Kasumi-1 (cell line): ENCODE results near the gene C11orf58.
A peak's percentile ranks its signal among the peaks of the same experiment; 100 is the strongest.

Source experiments
- DNase-seq, 2 experiments: peaks; one replicate each; lab custom pipeline; 2025; lab: John Stamatoyannopoulos, UW

C11orf58 gene

GRCh38 chr11:16784666-16785065 is 46.2 kb downstream of the C11orf58 start:
- no peak for DNase-seq

- DNase-seq: peak; percentile 83
These were observed 47.2 kb downstream of the C11orf58 start for GRCh38 chr11:16785520-16786128.

- no peak for DNase-seq
These were observed 47.7 kb downstream of the C11orf58 start for GRCh38 chr11:16786131-16786530.

- no peak for DNase-seq
These were observed 48.7 kb downstream of the C11orf58 start for GRCh38 chr11:16787035-16787742.

GRCh38 chr11:16788141-16789062 is 50.0 kb downstream of the C11orf58 start:
- DNase-seq: peak; percentile 57 to 62

- no peak for DNase-seq
These were observed 50.6 kb downstream of the C11orf58 start for GRCh38 chr11:16789063-16789420.

GRCh38 chr11:16789560-16790485 is 51.4 kb downstream of the C11orf58 start:
- DNase-seq: no peak

- peak; percentile 83 to 84 for DNase-seq
These were observed 52.2 kb downstream of the C11orf58 start for GRCh38 chr11:16790486-16791190.

GRCh38 chr11:16791191-16791961 is 52.9 kb downstream of the C11orf58 start:
- peak; percentile 50 to 66 for DNase-seq

- peak; percentile 43 to 62 for DNase-seq
These were observed 54.0 kb downstream of the C11orf58 start for GRCh38 chr11:16792426-16792825.

GRCh38 chr11:16793009-16793408 is 54.6 kb downstream of the C11orf58 start:
- no peak for DNase-seq

GRCh38 chr11:16793511-16793910 is 55.1 kb downstream of the C11orf58 start:
- no peak for DNase-seq

GRCh38 chr11:16794047-16794818 is 55.8 kb downstream of the C11orf58 start:
- DNase-seq: no peak

GRCh38 chr11:16795146-16795545 is 56.7 kb downstream of the C11orf58 start:
- DNase-seq: peak; percentile 83 to 85

GRCh38 chr11:16796311-16796710 is 57.9 kb downstream of the C11orf58 start:
- no peak for DNase-seq

GRCh38 chr11:16797776-16798175 is 59.3 kb downstream of the C11orf58 start:
- DNase-seq: no peak

- no peak for DNase-seq
These were observed 60.8 kb downstream of the C11orf58 start for GRCh38 chr11:16799221-16799620.

- no peak for DNase-seq
These were observed 61.4 kb downstream of the C11orf58 start for GRCh38 chr11:16799890-16800289.

- DNase-seq: no peak
These were observed 61.9 kb downstream of the C11orf58 start for GRCh38 chr11:16800382-16800781.
